ENCODE measurements around the gene ZNF479.
"Not testable (repeated sequence)": the region's sequence is repeated elsewhere in the genome, so short reads cannot be mapped to it uniquely, and the experiment has no call there.

Gene ZNF479

DNA sequence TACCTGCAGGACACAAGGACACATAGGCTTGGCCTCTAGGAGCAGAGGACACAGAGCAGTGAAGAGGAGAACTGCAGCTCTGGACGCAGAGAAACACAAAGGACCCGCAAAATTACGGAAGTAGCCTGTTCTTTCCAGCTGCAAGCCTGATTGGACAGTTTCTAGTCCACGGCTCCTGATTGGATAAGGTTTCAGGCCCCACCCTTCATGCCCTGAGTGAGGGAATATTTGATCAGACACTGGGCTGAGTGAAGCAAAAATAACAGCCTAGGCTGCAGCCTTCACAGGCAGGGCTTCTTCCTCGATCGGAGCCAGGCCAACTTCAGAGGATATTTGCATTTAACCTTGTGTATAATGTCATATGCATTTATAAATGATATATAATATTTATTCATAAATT is at the start of gene ZNF479:
ZNF479 (minus strand) TSS at position 101 of the 400 bp plus-strand sequence. CDS start 112 bp downstream, outside the sequence.
- not testable (repeated sequence) for DNase-seq (ENCODE audit: low read depth in 2 of 2, low spot score in 1 of 2)

DNA sequence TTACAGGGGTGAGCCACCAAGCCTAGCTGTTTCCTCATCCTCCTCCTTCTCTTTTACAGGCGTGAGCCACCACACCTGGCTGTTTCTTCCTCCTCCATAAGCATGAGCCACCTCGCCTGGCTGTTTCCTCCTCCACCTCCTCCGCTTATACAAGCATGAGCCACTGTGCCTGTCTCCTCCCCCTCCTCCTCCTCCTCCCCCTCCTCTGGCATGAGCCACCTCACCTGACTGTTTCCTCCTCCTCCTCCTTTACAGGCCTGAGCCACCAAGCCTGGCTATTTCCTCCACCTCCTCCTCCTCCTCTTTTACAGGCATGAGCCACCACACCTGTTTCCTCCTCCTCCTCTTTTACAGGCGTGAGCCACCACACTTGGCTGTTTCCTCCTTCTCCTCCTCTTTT is 49.8 kb upstream of the ZNF479 start:
- no peak for DNase-seq (ENCODE audit: low read depth in 2 of 2, low spot score in 1 of 2)

DNA sequence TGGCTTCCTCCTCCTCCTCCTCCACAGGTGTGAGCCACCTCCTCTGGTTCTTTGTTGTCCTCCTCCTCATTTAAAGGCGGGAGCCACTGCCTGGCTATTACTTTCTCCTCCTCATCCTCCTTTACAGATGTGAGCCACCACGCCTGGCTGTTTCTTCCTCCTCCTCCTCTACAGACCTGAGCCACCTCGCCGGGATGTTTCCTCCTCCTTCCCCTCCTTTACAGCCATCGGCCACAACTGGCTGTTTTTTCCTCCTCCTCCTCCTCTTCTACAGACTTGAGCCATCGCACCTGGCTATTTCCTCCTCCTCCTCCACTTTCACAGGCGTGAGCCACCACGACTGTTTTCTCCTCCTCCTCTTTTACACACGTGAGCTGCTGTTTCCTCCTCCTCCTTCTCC is 49.0 kb upstream of the ZNF479 start:
- DNase-seq (ENCODE audit: low read depth in 2 of 2, low spot score in 1 of 2), result no peak

GRCh38 chr7:57179776-57180415 is 47.7 kb upstream of the ZNF479 start:
- DNase-seq (ENCODE audit: low read depth in 2 of 2, low spot score in 1 of 2), result no peak

DNA sequence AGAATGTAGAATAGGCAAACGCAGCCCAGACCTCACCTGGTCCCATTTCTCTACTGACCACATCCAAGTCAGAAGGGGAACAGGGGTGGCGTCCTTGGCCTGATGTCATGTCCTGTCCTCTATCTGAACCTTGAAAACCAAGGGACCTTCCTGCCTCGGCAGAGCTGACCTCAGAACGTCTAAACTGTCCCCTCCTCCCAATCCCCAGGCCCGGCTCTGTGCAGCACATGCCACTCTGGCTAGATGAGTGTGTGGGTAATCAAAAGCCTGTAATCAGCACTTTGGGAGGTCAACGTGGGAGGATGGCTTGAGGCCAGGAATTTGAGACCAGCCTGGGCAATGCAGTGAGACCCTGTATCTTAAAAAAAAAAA is 46.5 kb upstream of the ZNF479 start:
- DNase-seq (ENCODE audit: low read depth in 2 of 2, low spot score in 1 of 2), result no peak

DNA sequence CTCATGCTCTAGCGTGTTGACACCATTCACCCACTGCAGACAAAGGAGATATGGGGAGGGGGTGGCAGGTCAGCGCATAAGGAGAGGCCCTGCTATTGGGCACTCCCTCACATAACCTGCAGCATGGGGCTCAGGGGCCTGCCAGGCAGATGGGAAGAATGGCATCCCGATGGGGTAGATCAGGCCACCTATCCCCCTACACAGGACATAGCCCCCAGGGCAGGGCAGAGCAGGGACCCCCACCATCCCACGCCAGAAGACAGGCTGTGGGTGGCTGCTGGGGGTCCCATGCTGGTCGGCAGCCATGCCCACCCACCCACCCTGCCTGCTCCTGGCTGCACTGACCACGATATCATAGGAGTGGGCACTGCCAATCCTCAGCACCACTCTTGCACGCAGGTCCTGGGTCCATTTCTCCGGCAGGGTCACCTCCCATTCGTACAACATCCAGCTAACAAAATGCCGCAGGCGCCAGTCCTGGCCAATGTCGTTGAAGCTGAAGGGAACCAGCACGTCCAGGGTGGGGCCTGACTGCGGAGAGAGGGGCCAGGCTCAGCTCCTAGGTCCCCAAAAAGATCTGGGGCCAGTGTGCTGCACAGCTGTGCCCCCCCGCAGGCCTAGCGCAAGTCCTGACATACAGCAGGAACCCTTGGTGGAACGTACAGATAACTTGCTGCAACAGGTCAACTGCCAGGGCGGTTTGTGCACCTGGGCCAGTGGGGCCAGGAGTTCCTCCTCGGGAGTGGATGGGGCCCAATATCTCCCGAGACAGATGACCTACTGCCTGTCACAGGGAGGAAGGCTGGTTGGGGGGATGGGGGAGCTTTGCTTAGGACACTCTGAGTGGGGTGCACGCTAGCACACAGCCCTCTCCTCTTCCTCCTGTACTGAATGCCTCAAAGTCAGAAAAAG is 45.9 kb upstream of the ZNF479 start:
- DNase-seq (ENCODE audit: low read depth in 2 of 2, low spot score in 1 of 2), result no peak

DNA sequence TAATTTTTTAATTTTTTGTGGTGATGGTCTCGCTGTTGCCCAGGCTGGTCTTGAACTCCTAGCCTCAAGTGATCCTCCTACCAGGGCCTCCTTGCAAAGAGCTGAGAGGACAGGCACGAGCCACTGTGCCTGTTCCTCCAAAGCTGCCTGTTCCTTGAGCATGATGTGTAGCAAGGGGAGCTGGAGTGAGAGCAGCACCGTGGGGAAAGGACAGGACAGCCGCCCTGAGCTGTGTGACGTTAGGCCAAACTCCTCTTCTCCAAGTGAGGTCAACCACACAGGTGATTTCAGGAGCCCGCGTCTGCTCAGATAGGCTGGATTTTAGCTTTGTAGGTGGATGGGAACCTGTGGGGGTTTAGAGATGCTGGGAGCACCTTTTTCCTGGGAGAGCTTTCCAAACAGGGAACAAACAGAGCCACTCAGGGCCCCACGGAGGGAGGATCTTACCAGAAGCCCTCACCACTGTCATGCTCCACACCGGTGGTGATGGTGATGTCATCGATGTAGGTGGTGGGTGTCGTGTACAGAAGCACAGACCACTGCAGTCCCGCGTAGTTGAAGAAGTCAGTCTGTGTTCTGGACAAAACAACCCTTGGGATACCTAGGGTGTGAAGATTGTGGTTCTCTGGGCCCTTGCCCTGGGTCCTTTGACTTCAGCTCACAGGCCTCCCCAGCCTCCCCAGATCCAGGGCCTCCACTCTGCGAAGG is 44.8 kb upstream of the ZNF479 start:
- no peak for DNase-seq (ENCODE audit: low read depth in 2 of 2, low spot score in 1 of 2)

- DNase-seq (ENCODE audit: low read depth in 2 of 2, low spot score in 1 of 2), result no peak
Observed at GRCh38 chr7:57165285-57165899, 33.2 kb upstream of the ZNF479 start.

DNA sequence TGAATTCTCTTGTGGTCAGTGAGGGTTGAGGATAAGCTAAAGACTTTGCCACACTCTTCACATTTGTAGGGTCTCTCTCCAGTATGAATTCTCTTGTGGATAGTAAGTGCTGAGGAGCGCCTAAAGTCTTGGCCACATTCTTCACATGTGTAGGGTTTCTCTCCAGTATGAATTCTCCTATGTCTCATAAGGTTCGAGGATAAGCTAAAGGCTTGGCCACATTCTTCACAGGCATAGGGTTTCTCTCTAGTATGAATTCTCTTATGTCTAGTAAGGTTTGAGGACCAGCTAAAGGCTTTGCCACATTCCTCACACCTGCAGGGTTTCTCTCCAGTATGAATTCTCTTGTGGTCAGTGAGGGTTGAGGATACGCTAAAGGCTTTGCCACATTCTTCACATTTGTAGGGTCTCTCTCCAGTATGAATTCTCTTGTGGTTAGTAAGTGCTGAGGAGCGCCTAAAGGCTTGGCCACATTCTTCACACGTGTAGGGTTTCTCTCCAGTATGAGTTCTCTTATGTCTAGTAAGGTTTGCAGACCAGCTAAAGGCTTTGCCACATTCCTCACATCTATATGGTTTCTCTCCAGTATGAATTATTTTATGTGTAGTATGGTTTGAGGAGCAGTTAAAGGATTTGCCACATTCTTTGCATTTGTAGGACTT is 12.0 kb downstream of the ZNF479 start:
- not testable (repeated sequence) for DNase-seq (ENCODE audit: low read depth in 2 of 2, low spot score in 1 of 2)
